ENCODE measurements around the gene HM13. TPM values are rescaled to one million over a fixed set of nuclear protein-coding genes. Genes with fewer than 3 reads are reported as not detected.
A peak's percentile ranks its signal among the peaks of the same experiment; 100 is the strongest.

The HM13 gene
- total and polyA plus RNA-seq, 2 of the 13 experiments (the other 11 are each of a cell fraction or from before 2014, with no cell fraction given), result 118 to 243 TPM

DNA sequence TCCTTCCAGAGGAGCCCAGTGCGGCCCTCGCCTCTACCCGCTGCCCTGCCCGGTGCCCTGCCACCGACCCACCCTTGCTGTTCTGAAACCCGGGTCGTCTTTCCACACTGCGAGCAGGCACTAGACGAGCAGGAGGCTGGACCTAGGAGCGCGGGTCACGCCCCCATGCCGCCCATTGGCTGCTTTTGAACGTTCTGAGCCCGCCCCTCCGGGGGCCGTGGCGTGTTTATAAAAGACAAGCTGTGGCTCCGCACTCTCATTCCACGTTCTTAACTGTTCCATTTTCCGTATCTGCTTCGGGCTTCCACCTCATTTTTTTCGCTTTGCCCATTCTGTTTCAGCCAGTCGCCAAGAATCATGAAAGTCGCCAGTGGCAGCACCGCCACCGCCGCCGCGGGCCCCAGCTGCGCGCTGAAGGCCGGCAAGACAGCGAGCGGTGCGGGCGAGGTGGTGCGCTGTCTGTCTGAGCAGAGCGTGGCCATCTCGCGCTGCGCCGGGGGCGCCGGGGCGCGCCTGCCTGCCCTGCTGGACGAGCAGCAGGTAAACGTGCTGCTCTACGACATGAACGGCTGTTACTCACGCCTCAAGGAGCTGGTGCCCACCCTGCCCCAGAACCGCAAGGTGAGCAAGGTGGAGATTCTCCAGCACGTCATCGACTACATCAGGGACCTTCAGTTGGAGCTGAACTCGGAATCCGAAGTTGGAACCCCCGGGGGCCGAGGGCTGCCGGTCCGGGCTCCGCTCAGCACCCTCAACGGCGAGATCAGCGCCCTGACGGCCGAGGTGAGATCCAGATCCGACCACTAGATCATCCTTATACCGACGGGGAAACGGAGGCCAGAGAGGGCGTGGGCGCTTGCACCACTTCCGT is 91.0 kb downstream of the HM13 start, which contains the start of gene ID1 (continued):
- peak; percentile 73 for TF ChIP-seq HOXA3 (CRISPR knock-in tag; IDR thresholded peaks at IDR 0.05)
- peak; percentile 53; the same call in 1 of the 2 replicates for TF ChIP-seq CREM (IDR thresholded peaks at IDR 0.05)
- TF ChIP-seq CREM (CRISPR knock-in tag; IDR thresholded peaks at IDR 0.05), result 0 out of 2 replicates have a peak, but pooled peaks have one; percentile 7
- no peak for TF ChIP-seq SOX6 (IDR thresholded peaks at IDR 0.05)
- TF ChIP-seq SOX6 (CRISPR knock-in tag; IDR thresholded peaks at IDR 0.05), result no peak; the same call in 1 of the 2 replicates
- TF ChIP-seq, protein P1, sequence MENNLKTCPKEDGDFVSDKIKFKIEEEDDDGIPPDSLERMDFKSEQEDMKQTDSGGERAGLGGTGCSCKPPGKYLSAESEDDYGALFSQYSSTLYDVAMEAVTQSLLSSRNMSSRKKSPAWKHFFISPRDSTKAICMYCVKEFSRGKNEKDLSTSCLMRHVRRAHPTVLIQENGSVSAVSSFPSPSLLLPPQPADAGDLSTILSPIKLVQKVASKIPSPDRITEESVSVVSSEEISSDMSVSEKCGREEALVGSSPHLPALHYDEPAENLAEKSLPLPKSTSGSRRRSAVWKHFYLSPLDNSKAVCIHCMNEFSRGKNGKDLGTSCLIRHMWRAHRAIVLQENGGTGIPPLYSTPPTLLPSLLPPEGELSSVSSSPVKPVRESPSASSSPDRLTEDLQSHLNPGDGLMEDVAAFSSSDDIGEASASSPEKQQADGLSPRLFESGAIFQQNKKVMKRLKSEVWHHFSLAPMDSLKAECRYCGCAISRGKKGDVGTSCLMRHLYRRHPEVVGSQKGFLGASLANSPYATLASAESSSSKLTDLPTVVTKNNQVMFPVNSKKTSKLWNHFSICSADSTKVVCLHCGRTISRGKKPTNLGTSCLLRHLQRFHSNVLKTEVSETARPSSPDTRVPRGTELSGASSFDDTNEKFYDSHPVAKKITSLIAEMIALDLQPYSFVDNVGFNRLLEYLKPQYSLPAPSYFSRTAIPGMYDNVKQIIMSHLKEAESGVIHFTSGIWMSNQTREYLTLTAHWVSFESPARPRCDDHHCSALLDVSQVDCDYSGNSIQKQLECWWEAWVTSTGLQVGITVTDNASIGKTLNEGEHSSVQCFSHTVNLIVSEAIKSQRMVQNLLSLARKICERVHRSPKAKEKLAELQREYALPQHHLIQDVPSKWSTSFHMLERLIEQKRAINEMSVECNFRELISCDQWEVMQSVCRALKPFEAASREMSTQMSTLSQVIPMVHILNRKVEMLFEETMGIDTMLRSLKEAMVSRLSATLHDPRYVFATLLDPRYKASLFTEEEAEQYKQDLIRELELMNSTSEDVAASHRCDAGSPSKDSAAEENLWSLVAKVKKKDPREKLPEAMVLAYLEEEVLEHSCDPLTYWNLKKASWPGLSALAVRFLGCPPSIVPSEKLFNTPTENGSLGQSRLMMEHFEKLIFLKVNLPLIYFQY (CRISPR knock-in tag; IDR thresholded peaks at IDR 0.05; ENCODE audit: borderline replicate concordance), result peak; percentile 97
- TF ChIP-seq IRX3 (CRISPR knock-in tag; IDR thresholded peaks at IDR 0.05; ENCODE audit: borderline replicate concordance, low read depth), result peak; percentile 98
- no peak for TF ChIP-seq MBNL3 (CRISPR knock-in tag; conservative IDR thresholded peaks at IDR 0.05)
- TF ChIP-seq, protein P2, sequence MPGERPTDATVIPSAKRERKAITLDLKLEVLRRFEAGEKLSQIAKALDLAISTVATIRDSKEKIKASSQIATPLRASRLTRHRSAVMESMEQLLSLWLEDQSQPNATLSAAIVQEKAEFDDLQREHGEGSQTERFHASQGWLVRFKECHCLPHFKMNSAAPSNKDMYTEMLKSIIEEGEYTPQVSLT (CRISPR knock-in tag; IDR thresholded peaks at IDR 0.05; ENCODE audit: borderline replicate concordance, low read depth), result peak; percentile 94
- TF ChIP-seq ZNF431 (CRISPR knock-in tag; IDR thresholded peaks at IDR 0.05; ENCODE audit: borderline replicate concordance, low read depth), result peak; percentile 93
- peak; percentile 96 for TF ChIP-seq KDM2A (CRISPR knock-in tag; IDR thresholded peaks at IDR 0.05; ENCODE audit: borderline replicate concordance, low read depth)
- TF ChIP-seq, protein P3, sequence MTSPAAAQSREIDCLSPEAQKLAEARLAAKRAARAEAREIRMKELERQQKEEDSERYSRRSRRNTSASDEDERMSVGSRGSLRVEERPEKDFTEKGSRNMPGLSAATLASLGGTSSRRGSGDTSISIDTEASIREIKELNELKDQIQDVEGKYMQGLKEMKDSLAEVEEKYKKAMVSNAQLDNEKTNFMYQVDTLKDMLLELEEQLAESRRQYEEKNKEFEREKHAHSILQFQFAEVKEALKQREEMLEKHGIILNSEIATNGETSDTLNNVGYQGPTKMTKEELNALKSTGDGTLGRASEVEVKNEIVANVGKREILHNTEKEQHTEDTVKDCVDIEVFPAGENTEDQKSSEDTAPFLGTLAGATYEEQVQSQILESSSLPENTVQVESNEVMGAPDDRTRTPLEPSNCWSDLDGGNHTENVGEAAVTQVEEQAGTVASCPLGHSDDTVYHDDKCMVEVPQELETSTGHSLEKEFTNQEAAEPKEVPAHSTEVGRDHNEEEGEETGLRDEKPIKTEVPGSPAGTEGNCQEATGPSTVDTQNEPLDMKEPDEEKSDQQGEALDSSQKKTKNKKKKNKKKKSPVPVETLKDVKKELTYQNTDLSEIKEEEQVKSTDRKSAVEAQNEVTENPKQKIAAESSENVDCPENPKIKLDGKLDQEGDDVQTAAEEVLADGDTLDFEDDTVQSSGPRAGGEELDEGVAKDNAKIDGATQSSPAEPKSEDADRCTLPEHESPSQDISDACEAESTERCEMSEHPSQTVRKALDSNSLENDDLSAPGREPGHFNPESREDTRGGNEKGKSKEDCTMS (CRISPR knock-in tag; conservative IDR thresholded peaks at IDR 0.05), result no peak
- TF ChIP-seq ZNF614 (CRISPR knock-in tag; IDR thresholded peaks at IDR 0.05; ENCODE audit: borderline replicate concordance), result peak; percentile 97; the same call in 1 of the 2 replicates
- TF ChIP-seq ZNF720 (CRISPR knock-in tag; IDR thresholded peaks at IDR 0.05), result peak; percentile 35
- TF ChIP-seq ZNF619 (CRISPR knock-in tag; IDR thresholded peaks at IDR 0.05), result 0 out of 2 replicates have a peak, but pooled peaks have one; percentile 96
- peak; percentile 36; the same call in 1 of the 2 replicates for TF ChIP-seq ELF1 (CRISPR knock-in tag; IDR thresholded peaks at IDR 0.05)
- TF ChIP-seq ESRRA (CRISPR knock-in tag; IDR thresholded peaks at IDR 0.05; ENCODE audit: low read depth), result peak; percentile 77; the same call in 1 of the 2 replicates
- TF ChIP-seq ZNF484 (CRISPR knock-in tag; IDR thresholded peaks at IDR 0.05; ENCODE audit: borderline replicate concordance, low read depth), result no peak
- TF ChIP-seq JUNB (CRISPR knock-in tag; IDR thresholded peaks at IDR 0.05; ENCODE audit: borderline replicate concordance), result peak; percentile 87; the same call in 1 of the 2 replicates
- TF ChIP-seq SNAPC2 (CRISPR knock-in tag; IDR thresholded peaks at IDR 0.05), result peak; percentile 96
- TF ChIP-seq MEIS1 (CRISPR knock-in tag; IDR thresholded peaks at IDR 0.05; ENCODE audit: borderline replicate concordance), result 0 out of 2 replicates have a peak, but pooled peaks have one; percentile 20
- 0 out of 2 replicates have a peak, but pooled peaks have one; percentile 53 for TF ChIP-seq CC2D1A (CRISPR knock-in tag; IDR thresholded peaks at IDR 0.05)
- no peak for TF ChIP-seq RFX1 (IDR thresholded peaks at IDR 0.05)

All from HepG2 (cell line).